ENCODE measurements around the gene CLASP1.
"Not testable (repeated sequence)": the region's sequence is repeated elsewhere in the genome, so short reads cannot be mapped to it uniquely, and the experiment has no call there.

CLASP1 gene

DNA sequence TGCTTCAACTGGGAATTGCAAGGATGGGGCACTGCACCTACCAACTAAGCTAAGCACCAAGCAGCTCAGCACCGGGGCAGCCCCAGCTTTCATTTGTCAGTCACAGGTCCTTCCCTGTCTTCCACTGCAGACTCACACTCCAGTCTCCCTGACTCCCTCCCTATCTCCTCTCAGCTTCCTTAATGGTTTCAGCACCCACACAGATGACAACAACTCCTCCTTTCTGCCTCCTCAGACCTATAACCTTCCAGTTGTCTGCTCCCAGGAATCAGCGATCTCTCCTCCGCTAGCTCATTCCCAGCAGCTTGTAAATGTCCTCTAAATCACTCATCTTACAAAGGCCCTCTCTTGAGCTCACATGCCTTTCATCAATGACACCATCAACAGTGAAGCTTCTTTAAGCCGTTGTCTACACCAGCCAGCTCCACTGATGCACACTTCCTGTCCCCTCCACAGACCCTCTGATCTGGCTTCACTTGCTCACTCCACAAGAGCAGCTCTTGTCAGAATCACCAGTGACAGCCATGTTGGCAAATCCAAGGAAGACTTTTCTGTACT, 32.1 kb downstream of the CLASP1 start:
- peak; percentile 29 for DNase-seq (ENCODE audit: low spot score)

DNA sequence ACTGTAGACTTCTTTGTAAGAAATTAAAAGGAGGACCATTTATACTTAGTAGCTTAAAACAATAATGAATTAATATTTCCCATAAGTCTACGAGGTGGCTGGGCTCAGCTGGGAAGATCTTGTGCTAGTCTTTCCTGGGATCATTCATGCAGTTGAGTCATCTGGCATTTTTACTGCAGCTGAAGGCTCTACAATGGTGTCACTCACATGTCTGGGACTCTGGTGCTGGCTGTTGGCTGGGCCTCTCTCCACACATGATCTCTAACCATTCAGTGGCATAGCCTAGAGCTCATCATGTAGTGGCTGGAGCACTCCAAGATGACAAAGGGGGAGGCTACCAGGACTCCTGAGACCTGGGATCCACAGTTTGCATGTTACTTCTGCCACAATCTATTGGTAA, 35.5 kb downstream of the CLASP1 start:
- DNase-seq (ENCODE audit: low spot score) = no peak

DNA sequence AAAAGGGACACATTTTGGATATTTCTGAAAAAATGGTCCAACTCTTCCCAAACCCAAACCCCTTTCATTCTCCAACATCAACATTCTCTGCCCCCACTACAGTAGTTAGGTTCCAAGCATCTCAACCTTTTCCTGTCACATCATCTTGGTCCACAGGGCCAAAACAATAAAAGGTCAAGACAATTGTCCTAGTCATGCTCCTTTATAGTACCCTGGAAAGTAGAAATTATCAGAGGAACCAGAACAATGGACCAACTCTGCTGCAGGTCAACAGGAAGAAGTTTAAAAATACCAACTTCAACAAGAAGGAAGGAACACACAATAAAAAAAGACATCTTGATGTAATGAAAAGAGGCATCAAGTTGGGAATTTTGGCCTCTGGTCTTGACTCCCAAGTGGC, 36.1 kb downstream of the CLASP1 start:
- DNase-seq (ENCODE audit: low spot score) = no peak

DNA sequence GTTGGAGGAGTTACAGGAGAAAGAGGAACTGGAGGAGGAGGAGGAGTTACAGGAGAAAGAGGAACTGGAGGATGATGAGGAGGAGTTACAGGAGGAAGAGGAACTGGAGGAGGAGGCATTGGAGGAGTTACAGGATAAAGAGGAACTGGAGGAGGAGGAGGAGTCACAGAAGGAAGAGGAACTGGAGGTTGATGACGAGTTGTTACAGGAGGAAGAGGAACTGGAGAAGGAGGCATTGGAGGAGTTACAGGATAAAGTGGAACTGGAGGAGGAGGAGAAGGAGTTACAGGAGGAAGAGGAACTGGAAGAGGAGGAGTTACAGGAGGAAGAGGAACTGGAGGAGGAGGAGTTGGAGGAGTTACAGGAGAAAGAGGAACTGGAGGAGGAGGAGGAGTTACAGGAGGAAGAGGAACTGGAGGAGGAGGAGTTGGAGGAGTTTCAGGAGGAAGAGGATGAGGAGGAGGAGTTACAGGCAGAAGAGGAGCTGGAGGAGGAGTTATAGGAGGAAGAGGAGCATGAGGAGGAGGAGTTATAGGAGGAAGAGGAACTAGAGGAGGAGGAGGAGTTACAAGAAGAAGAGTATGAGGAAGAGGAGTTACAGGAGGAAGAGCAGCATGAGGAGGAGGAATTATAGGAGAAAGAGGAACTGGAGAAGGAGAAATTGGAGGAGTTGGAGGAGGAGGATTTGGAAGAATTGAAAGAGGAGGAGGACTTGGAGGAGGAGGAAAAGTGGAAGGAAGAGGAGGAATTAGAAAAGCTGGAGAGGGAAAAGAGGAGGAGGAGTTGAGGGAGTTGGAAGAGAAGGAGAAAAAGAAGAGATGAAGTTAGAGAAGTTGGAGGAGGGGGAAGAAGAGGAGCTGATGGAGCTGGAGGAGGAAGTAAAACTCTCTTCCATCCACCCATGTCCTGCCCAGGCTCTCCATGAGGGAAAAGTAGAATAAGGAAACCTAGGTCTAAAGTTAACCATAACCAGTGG, 37.2 kb downstream of the CLASP1 start:
- DNase-seq (ENCODE audit: low spot score) = no peak

DNA sequence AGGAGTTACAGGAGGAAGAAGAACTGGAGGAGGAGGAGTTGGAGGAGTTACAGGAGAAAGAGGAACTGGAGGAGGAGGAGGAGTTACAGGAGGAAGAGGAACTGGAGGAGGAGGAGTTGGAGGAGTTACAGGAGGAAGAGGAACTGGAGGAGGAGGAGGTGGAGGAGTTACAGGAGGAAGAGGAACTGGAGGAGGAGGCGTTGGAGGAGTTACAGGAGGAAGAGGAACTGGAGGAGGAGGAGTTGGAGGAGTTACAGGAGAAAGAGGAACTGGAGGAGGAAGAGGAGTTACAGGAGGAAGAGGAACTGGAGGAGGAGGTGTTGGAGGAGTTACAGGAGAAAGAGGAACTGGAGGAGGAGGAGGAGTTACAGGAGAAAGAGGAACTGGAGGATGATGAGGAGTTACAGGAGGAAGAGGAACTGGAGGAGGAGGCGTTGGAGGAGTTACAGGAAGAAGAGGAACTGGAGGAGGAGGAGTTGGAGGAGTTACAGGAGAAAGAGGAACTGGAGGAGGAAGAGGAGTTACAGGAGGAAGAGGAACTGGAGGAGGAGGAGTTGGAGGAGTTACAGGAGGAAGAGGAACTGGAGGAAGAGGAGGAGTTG, 38.1 kb downstream of the CLASP1 start:
- not testable (repeated sequence) for DNase-seq (ENCODE audit: low spot score)

DNA sequence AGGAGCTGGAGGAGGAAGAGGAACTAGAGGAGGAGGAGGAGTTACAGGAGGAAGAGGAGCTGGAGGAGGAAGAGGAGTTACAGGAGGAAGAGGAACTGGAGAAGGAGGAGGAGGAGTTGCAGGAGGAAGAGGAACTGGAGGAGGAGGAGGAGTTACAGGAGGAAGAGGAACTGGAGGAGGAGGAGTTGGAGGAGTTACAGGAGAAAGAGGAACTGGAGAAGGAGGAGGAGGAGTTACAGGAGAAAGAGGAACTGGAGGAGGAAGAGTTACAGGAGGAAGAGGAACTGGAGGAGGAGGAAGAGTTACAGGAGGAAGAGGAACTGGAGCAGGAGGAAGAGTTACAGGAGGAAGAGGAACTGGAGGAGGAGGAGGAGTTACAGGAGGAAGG, 38.8 kb downstream of the CLASP1 start:
- not testable (repeated sequence) for DNase-seq (ENCODE audit: low spot score)

DNA sequence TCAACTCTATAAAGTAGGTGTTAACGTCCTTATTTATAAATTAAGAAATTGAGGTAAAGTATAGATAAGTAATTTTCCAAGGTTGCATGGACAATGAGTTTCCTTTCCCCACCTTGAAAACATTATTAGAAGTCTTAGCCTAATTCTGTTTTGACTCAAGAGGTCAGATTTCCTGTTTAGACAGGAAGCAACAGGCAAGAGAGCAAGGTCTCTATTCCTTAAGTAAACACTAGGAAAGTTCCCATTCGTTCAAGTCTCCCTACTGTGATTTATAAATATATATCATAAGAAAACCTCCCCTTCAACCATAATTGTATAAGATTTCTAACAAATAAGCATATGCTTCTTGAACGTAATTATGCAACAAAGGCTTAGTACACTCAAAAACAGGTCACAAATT, 40.3 kb downstream of the CLASP1 start:
- no peak for DNase-seq (ENCODE audit: low spot score)

DNA sequence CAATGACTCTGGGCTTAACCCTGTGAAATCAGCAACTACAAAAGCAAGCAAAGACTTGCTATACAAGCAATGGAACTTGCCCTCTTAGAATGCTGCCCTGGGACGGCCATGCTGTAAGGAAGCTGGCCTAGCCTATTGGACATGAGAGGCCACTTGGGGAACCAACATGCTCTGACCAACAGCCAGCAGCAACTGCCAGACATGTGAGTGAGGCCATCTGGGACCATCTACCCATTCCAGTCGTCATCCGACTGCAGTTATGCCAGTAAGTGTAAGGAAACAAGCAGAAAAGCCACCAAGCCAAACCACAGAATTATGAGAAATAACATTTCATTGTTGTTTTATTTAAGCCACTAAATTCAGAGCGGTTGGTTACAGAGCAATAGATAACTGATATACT, 40.9 kb downstream of the CLASP1 start:
- DNase-seq (ENCODE audit: low spot score) = no peak

DNA sequence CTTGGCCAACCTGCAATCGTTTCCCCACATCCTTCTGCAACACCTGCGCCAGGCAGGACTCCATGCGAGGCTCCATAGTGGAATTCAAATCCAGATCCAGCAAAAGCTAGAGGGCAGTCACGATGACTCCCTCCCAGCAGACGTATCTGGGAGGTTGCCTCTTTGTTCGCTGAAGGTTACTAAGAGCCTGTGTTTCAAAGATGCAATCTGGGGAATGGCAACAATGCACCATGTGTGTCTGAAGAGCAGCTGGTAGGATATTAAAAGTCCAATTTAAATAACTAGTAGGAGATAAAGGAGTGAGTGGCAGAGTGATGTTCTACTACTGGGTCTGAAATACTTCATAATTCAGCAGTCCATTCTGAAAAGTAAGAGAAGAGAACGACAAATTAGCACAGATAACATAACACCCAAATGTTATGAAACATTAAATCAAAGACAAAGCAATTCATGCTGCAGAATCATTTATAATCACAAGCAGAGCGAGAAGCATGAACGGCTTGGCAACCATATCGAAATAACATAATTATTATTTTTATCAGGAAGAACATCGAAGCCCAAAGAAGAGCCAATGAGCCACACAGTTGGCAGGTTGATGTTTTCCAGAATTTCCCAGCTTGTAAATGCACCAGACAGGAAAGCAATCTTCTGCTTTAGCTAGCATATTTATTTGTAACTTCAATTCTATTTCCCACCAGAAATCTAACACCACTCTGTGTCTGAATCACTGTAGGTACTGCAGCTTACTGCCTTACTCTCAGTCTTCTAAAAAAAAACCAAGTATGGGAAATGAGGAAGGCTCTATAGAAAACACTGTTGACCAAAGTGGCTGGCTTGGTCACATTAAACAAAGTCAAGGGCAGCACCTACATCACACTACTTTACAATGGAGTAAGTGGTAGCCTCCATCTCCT, 43.2 kb downstream of the CLASP1 start:
- DNase-seq (ENCODE audit: low spot score) = no peak

DNA sequence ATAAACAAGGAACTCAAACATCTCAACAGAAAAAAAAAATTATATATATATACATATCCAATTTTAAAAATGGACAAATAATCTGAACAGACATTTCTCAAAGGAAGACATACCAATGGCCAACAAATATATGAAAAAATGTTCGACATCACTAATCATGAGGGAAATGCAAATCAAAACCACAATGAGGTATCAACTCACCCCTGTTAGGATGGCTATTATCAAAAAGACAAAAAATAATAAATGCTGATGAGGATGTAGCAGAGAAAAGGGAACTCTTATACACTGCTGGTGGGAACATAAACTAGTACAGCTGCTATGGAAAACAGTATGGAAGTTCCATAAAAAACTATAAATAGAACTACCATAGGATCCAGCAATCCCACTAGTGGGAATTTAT, 46.1 kb downstream of the CLASP1 start:
- DNase-seq (ENCODE audit: low spot score) = no peak

DNA sequence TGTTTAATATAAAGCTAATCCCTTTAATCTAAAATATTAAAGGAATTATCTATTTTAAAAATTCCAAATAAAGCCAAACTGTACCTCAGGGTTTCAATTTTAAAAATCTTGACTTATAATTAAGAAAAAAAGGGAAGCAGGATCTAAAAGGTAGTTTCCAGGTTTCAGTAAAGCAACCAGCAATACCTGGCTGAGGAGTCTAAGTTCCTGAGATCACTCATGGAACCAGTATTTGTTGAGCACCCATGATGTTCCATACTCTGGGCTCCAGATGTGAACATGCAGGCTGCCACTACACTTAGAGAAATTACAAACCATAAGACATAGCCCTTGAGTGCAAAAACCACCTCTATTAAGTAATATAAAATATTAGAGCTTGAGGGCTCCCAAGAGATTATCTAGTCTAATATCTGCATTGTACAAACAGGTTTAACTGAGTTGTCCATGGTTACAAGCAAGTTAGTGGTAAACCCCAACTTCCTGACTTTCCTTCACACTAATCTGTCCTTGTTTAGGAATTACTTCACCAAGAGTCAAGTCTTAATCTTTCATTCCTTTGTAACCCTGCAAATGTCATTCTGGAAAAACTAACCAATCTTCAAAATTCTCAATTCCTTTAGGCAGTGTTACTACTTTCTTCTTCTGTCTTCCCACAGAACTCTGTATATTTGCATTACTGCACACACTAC, 49.2 kb downstream of the CLASP1 start:
- DNase-seq (ENCODE audit: low spot score) = no peak

DNA sequence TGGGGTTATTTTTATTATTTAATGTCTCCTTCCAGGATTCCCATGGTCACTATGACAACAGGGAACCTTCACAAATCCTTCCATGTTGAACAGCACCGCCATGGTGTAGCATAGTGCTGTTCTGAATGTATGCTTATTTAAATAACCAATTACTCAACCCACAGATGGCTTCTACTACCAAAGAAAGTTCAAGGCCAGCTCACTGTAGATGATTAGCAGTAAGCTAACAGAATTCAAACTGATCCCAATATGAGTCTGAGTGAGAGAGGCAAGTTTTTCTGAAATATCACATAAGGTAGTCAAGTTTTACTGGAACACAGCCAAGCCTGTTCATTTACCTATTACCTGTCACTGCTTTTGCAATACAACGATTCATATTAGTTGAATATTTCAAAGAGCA, 51.2 kb downstream of the CLASP1 start:
- no peak for DNase-seq (ENCODE audit: low spot score)

DNA sequence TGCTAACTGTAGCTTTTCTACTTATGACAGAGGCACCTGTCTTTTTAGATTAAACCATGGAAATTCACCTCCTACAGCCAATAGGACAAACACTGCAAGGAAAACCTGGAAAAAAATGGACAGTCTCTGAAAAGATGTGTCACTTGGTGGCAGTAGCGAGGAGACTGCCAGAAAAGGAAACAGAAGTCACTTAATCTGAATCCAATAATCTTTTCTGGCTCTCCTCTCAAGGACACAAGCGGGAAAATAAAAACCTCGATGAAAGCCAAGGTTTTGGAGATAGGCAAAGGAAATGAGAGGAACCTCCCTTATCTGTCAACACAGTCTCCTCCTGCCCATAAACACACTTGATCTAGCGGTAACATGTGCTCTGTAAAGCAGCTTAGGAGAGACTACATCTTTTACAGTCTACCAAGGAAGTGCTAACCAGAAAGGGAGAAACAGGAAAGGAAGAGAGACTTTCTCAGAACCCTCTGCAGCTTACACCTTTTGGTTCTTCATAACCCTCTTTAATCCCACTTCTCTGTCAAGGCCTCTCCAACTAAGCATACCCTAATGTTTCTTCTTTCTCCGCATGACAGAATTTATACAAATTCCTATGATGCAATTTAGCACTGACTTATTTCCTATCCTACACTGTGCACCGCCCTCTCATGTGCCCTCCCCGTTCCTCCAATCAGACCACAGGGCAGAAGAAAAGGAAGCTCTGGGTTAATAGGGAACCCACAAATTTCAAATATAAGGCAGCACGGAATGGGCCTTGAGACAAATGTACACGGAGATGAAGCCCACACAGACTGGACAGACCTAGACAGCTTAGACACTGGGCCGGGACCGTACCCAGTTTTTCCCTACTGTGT, 52.8 kb downstream of the CLASP1 start:
- DNase-seq (ENCODE audit: low spot score) = peak; percentile 43

DNA sequence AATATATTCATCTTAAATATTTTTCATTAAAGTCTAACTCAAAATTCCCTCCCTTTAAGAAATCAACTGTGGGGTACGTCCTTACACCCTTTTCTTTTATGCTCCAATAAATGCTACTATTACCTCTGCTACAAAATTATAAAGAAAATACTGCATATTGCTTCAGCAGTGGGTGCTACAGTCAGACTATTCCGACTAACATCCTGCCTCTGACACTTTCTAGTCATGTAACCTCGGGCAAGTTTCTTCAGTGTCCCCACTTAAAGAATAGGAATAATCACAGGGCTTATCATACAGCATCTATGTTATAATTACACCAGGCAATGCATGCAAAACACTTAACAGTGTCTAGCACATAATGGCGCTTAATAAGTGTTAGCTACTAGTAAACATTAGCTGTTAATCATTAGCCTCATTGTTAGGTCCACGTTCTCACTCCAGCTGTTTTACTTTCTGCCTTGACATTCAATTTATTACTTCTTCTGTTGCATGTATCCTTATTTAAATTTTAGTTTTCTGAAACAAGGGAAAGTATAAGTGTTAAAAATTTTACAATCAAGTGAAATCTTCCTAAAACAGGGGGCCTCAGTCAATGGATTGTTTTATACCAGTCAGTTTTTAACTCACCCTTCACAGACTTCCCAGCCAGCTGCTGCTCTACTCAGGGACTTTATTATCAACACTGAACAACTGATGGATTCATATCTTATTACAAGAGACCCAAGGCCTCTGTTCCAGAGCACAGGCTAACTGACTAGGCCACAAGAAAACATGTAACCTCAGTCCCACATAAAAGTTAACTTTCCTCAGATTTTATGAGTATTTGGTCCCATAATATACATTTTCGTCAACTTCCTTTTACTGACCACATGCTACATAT, 54.0 kb downstream of the CLASP1 start:
- DNase-seq (ENCODE audit: low spot score) = no peak

DNA sequence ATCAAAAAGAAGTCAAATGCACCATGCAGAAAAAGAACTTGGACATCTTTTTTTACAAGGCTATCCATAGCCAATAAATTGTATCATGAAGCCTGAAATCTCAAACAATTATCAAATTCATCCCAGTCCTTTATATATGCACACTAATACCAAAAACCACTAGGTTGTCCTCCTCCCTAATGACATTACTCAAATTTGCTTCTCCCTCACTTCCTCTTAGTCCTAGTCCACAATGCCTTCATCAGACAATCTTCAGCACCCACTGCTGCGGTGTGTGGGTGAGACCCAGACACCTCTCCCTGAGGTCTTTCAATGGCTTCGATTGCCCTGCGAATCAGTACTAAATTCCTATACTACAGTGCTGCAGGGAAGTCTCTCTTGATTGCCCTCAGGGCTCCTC, 58.1 kb downstream of the CLASP1 start:
- DNase-seq (ENCODE audit: low spot score) = no peak

DNA sequence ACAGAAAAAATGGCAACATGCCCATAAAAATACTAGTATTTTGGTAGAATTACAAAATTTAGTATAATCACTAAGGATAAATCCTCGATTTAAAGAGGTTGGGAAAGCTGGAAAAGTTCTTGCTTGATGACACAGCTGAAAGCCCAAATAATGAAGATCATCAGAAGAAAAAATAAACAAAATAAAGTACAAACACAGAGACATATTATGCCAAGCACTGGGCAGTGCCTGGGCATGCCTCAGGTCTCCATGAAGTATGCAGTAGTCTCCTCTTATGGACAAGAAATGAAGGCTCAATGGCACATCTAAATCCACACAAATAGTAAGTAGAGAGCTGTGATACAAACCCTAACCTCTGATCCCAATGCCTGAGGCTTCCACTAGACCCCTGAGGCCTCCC, 60.9 kb downstream of the CLASP1 start:
- DNase-seq (ENCODE audit: low spot score) = no peak

DNA sequence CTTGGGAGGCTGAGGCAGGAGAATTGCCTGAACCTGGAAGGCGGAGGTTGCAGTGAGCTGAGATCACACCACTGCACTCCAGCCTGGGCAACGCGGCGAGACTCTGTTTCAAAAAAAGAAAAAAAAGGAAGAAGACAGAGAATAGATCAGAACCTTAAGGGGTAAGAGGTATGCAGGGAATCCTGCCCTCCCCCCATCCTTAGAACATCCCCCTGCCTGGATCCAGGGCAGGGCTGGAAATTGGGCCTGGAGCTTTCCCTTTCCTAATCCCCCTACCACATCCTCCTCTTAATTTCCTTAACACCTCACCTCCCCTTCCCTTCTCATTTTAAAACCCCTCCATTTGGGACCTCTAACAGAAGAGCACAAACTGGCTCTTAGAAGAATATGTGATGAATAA, 62.1 kb downstream of the CLASP1 start:
- no peak for DNase-seq (ENCODE audit: low spot score)

DNA sequence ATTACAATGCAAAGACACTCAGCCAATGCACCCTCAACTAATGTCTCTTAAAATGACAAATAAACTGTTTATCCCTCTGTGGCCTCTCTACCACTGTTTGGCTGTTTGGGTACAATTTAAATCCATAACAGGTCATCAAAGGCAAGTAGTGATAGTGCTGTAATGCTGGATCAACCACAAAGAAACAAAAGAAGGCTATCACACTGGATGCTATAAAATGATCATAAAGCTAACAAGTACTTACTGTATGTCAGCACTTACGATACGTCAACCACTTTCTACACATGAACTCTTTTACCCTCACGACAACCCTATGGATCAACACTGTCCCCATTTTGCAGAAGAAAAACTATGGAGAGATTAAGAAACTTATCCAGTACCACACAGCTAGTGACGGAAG, 64.5 kb downstream of the CLASP1 start:
- no peak for DNase-seq (ENCODE audit: low spot score)

DNA sequence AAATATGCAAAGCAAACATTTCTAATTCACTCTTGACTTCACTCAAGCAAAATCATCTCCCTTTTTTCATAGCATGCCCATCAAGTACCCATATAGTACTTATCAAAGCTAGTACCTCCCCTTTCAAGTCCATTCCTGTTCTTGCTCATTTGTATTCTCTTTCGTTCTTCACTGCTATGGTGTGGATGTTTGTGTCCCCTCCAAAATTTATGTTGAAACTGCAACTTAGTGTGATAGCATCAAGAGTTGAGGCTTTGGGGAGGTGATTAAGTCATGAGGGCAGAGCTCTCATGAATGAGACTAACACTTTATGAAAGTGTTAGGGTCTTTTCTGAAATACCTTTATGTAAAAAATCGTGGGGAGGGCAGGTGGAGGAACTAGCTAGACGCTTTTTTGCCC, 65.7 kb downstream of the CLASP1 start:
- DNase-seq (ENCODE audit: low spot score) = no peak

DNA sequence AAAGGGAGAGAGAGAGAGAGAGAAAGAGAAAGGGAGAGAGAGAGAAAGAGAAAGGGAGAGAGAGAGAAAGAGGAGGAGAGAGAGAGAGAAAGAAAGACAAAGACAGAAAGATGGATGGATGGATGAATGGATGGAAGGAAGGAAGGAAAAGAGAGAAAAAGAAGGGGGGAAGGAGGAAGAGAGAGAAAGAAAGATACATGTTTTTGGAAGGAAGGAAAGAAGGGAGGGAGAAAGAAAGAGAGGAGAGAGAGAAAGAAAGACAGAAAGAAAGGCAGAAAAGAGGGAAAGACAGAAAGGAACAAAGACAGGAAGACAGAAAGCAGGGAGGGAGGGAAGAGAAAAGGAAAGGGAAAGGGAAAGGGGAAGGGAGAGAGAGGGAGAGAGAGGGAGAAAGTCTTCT, 67.0 kb downstream of the CLASP1 start:
- no peak for DNase-seq (ENCODE audit: low spot score)

All from SW480 (cell line).